ENCODE results near the gene TNFSF12. TPM values are rescaled to one million over a fixed set of nuclear protein-coding genes. Genes with fewer than 3 reads are reported as not detected.

The TNFSF12 gene
- total and polyA plus RNA-seq, 9 of the 15 experiments (the other 6 are each of a cell fraction or from before 2014, with no cell fraction given) = 0.03 to 0.95 (median 0.19) TPM; not detected in 3

DNA sequence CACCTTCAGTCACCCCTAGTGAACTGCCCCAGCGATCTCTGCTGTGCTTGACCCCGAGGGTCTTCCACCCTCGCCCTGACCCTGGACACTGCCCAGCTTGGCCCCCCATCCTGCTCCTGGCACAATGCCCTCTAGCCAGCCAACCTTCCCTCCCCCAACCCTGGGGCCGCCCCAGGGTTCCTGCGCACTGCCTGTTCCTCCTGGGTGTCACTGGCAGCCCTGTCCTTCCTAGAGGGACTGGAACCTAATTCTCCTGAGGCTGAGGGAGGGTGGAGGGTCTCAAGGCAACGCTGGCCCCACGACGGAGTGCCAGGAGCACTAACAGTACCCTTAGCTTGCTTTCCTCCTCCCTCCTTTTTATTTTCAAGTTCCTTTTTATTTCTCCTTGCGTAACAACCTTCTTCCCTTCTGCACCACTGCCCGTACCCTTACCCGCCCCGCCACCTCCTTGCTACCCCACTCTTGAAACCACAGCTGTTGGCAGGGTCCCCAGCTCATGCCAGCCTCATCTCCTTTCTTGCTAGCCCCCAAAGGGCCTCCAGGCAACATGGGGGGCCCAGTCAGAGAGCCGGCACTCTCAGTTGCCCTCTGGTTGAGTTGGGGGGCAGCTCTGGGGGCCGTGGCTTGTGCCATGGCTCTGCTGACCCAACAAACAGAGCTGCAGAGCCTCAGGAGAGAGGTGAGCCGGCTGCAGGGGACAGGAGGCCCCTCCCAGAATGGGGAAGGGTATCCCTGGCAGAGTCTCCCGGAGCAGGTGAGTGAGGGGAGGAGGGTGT, 9.9 kb downstream of the TNFSF12 start, which contains the start of gene TNFSF13:
TSS of gene TNFSF13 (plus strand) at position 207 of the 776 bp plus-strand sequence. CDS start at position 497, 290 bp downstream.
- ATAC-seq = no peak
- 43% methylated on average over 5 of the region's 16 CpGs for WGBS (ENCODE audit: insufficient coverage, low coverage, missing lambda C conversion rate)
- no peak for DNase-seq (ENCODE audit: extremely low read depth in 1 of 4, low spot score in 3 of 4)
- BruUV-seq (replicated peaks) = no TSS peak
- Histone ChIP-seq H3K36me3 (ENCODE audit: control insufficient read depth, insufficient read depth, low read length) (peaks cover 8% of the 10 kb centered on the region; the same call in 1 of the 3 replicates), H3K4me2 (ENCODE audit: insufficient read depth, low read length) (no peak within 1 kb of the TSS), H3K9me3 (replicated peaks; ENCODE audit: control insufficient read depth, insufficient read depth, low read depth, low read length) (no peaks in the 10 kb centered on the region), H3K27ac (ENCODE audit: extremely low read depth, low read depth, low read length) (no peak within 1 kb of the TSS), H3K4me1 (replicated peaks in 1 of 2; ENCODE audit: control insufficient read depth in 2 of 2, insufficient read depth in 2 of 2, low read length in 2 of 2) (peaks cover 12 to 55% of the 10 kb centered on the region in 2 experiments; a peak in 4 of 5 replicates), H3K79me2 (ENCODE audit: control insufficient read depth, insufficient read depth, low read length) (peaks cover 25% of the 10 kb centered on the region), H3K9ac (ENCODE audit: insufficient read depth in 1 of 2, low read depth in 2 of 2, low read length in 2 of 2) (peak within 1 kb of the TSS in 1 of 2 experiments; percentile 61; a peak in 2 of 4 replicates), H3K9me1 (ENCODE audit: control insufficient read depth, insufficient read depth, low read length) (no peaks in the 10 kb centered on the region), H2AFZ (ENCODE audit: low read depth, low read length) (peak within 1 kb of the TSS; percentile 53; the same call in 1 of the 2 replicates), H3K4me3 (no peak within 1 kb of the TSS), H3K27me3 (ENCODE audit: control insufficient read depth in 2 of 2, insufficient read depth in 2 of 2, low read length in 2 of 2) (no peaks in the 10 kb centered on the region), H4K20me1 (replicated peaks; ENCODE audit: control insufficient read depth, insufficient read depth, low read length) (no peaks in the 10 kb centered on the region)
- FAIRE-seq = no peak
- ChIA-PET POLR2A (interaction anchor here (0.6 kb wide), 1 partner anchor 272 kb away, joined by 3 read pairs; no protein-coding TSS in a partner anchor), CTCF (ENCODE audit: low intra/inter-chr PET ratio) (interaction anchor here (1.9 kb wide), 1 partner anchor 203 kb away, joined by 9 read pairs; no protein-coding TSS in a partner anchor)
- in situ Hi-C loops (cut with MboI) (loop anchor here (10.0 to 25.0 kb wide), 2 partner anchors 204 to 521 kb away; partner anchors contain the start of genes KCTD11, SLC16A11, SLC16A13 and TMEM95), intact Hi-C loops (cut with micrococcal nuclease) (no loop called here)
- no peak for TF ChIP-seq NFE2 (IDR thresholded peaks at IDR 0.05; ENCODE audit: low read depth)
- TF ChIP-seq E2F3 (CRISPR knock-in tag; IDR thresholded peaks at IDR 0.05) = no peak
- no peak for TF ChIP-seq KHSRP (IDR thresholded peaks at IDR 0.05)
- no peak for TF ChIP-seq ZNF212 (CRISPR knock-in tag; IDR thresholded peaks at IDR 0.05)
- TF ChIP-seq ELF4 (CRISPR knock-in tag; IDR thresholded peaks at IDR 0.05) = no peak
- TF ChIP-seq, protein P1, sequence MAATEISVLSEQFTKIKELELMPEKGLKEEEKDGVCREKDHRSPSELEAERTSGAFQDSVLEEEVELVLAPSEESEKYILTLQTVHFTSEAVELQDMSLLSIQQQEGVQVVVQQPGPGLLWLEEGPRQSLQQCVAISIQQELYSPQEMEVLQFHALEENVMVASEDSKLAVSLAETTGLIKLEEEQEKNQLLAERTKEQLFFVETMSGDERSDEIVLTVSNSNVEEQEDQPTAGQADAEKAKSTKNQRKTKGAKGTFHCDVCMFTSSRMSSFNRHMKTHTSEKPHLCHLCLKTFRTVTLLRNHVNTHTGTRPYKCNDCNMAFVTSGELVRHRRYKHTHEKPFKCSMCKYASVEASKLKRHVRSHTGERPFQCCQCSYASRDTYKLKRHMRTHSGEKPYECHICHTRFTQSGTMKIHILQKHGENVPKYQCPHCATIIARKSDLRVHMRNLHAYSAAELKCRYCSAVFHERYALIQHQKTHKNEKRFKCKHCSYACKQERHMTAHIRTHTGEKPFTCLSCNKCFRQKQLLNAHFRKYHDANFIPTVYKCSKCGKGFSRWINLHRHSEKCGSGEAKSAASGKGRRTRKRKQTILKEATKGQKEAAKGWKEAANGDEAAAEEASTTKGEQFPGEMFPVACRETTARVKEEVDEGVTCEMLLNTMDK (IDR thresholded peaks at IDR 0.05; ENCODE audit: borderline replicate concordance, insufficient read depth, low read depth, low read length, poor library complexity, severe bottlenecking) = no peak
- no peak for TF ChIP-seq LCOR (CRISPR knock-in tag; IDR thresholded peaks at IDR 0.05)
- TF ChIP-seq ZNF232 (CRISPR knock-in tag; IDR thresholded peaks at IDR 0.05) = no peak
- no peak for TF ChIP-seq ZFP36 (IDR thresholded peaks at IDR 0.05; ENCODE audit: low read depth, low read length, partially characterized antibody)
- TF ChIP-seq, protein P2, sequence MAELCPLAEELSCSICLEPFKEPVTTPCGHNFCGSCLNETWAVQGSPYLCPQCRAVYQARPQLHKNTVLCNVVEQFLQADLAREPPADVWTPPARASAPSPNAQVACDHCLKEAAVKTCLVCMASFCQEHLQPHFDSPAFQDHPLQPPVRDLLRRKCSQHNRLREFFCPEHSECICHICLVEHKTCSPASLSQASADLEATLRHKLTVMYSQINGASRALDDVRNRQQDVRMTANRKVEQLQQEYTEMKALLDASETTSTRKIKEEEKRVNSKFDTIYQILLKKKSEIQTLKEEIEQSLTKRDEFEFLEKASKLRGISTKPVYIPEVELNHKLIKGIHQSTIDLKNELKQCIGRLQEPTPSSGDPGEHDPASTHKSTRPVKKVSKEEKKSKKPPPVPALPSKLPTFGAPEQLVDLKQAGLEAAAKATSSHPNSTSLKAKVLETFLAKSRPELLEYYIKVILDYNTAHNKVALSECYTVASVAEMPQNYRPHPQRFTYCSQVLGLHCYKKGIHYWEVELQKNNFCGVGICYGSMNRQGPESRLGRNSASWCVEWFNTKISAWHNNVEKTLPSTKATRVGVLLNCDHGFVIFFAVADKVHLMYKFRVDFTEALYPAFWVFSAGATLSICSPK (IDR thresholded peaks at IDR 0.05; ENCODE audit: borderline replicate concordance) = no peak
- TF ChIP-seq, protein P3, sequence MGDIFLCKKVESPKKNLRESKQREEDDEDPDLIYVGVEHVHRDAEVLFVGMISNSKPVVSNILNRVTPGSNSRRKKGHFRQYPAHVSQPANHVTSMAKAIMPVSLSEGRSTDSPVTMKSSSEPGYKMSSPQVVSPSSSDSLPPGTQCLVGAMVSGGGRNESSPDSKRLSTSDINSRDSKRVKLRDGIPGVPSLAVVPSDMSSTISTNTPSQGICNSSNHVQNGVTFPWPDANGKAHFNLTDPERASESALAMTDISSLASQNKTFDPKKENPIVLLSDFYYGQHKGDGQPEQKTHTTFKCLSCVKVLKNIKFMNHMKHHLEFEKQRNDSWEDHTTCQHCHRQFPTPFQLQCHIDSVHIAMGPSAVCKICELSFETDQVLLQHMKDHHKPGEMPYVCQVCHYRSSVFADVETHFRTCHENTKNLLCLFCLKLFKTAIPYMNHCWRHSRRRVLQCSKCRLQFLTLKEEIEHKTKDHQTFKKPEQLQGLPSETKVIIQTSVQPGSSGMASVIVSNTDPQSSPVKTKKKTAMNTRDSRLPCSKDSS (IDR thresholded peaks at IDR 0.05; ENCODE audit: low read depth, partially characterized antibody) = no peak
- TF ChIP-seq CREBBP (IDR thresholded peaks at IDR 0.05; ENCODE audit: low read depth, low read length) = no peak
